ENCODE data around the gene ATP6V0E1.

Gene ATP6V0E1

DNA sequence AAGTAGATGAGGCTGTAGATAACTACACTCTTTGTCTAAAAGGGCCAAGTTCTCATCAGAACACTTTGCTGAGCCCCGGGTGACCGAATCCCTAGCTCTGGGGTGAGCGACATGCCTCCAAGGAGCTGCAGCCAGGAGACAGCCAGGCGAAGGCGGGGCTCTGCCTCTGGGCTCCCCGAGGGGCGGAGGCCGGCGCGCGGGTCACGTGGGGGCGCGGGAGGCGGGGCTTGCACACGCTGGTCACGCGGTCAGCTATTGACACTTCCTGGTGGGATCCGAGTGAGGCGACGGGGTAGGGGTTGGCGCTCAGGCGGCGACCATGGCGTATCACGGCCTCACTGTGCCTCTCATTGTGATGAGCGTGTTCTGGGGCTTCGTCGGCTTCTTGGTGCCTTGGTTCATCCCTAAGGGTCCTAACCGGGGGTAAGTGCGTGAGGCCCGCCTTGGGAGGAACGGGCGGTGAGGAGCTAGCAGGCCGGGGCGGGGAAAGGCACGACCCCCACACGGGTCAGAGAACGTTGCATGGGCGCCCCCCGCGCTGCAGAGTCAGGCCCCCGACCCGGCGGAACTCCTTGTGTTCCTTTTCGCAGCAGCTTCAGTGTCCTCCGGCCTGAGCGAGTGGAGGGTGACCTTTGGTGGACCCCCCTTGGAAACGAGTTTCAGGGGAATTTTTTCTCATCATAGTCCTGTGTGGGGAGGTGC lies at the start of gene ATP6V0E1:
ATP6V0E1 (plus strand) TSS at position 230 of the 702 bp plus-strand sequence; CDS start at position 320, 90 bp downstream.
- TF ChIP-seq GATA2 (IDR thresholded peaks at IDR 0.05; ENCODE audit: low read depth, low read length) = no peak

DNA sequence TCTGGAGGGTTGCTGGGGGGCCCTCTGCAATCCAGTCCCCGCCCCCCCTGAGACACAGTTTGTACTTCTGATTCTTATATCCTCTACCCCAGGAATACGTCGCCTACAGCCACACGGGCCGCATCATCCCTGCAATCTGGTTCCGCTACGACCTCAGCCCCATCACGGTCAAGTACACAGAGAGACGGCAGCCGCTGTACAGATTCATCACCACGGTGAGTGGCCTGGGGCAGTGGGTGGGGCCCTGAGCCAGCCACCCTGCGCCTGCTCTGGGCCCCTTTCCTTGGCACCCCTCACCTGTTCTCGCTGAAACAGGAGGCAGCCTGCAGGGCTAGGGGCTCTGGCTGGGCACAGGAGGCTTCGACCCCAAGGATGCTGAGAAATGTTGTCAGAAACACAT lies 48.5 kb upstream of the ATP6V0E1 start:
- no peak for TF ChIP-seq GATA2 (IDR thresholded peaks at IDR 0.05; ENCODE audit: low read depth, low read length)
- TF ChIP-seq GATA3 (IDR thresholded peaks at IDR 0.05; ENCODE audit: low read depth, low read length) = no peak

DNA sequence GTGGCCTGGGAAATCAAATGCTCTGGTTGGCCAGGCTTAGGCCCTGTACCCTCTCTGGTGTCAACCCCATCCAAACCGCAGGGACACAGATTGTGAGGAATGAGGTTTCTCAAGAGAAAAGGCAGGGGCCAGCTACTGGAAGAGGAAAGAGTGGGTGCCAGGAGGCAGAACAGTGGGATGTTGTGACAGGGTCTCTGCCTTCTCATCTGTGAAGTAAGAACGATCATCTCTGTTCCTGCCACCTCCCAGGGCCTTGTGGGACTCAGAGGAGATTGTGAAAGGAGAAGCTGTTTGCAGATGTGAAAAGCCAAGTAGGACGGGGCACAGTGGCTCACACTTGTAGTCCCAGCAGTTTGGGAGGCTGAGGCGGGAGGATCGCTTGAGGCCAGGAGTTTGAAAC lies 47.2 kb upstream of the ATP6V0E1 start:
- TF ChIP-seq GATA2 (IDR thresholded peaks at IDR 0.05; ENCODE audit: low read depth, low read length) (no peak), GATA3 (IDR thresholded peaks at IDR 0.05; ENCODE audit: low read depth, low read length) (no peak)

DNA sequence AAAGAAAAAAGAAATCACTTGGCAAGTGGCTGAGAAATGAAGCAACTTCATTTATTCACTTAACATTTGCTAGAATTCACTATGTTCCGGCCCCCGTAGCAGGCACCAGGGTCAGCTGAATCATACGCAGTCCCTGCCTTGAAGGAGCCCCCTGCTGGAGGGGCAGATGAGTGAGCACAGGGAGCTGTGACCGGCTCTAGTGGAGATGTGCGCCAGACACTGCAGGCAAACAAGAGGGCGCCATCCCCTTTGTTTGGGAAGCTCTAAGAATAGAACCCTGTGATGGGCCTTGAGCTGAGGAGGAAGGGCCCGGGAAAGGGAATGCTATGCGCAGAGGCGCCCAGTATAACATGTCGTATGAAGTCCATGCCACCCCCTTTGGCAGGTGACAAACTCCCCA lies 44.5 kb upstream of the ATP6V0E1 start:
- TF ChIP-seq GATA3 (IDR thresholded peaks at IDR 0.05; ENCODE audit: low read depth, low read length) = no peak
- TF ChIP-seq GATA2 (IDR thresholded peaks at IDR 0.05; ENCODE audit: low read depth, low read length) = no peak

DNA sequence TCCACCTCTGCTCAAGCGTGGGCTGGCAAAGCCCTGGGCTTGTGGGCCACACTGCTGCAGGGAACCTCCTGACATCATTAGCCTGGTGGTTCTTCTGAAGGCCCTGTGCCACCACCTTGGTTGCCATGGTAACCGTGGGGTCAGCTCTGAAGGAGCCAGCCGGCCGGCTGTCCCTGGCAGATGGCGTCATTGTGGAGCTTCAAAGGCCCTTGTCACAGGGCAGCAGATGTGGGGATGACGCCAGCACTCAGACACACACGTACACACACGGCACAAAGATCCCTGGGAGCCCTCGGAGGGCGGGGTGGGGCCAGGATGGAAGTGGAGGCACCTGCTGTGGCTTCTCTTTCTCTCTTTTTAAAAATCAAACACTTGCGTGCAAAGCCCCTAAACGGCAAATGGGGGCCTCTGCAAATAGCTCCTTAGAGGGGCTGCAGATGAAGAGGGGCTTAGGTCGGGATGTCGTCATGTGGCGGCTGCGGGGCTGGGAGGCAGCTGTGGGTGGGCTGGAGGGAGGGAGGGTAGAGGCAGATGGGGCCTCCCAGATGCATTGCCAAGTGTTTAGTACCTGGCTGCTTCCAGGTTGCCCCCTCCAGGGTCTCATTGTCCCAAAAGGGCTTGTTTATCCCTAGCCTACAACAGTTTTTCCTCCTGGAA lies 43.8 kb upstream of the ATP6V0E1 start:
- TF ChIP-seq GATA2 (IDR thresholded peaks at IDR 0.05; ENCODE audit: low read depth, low read length) (no peak), GATA3 (IDR thresholded peaks at IDR 0.05; ENCODE audit: low read depth, low read length) (no peak)

DNA sequence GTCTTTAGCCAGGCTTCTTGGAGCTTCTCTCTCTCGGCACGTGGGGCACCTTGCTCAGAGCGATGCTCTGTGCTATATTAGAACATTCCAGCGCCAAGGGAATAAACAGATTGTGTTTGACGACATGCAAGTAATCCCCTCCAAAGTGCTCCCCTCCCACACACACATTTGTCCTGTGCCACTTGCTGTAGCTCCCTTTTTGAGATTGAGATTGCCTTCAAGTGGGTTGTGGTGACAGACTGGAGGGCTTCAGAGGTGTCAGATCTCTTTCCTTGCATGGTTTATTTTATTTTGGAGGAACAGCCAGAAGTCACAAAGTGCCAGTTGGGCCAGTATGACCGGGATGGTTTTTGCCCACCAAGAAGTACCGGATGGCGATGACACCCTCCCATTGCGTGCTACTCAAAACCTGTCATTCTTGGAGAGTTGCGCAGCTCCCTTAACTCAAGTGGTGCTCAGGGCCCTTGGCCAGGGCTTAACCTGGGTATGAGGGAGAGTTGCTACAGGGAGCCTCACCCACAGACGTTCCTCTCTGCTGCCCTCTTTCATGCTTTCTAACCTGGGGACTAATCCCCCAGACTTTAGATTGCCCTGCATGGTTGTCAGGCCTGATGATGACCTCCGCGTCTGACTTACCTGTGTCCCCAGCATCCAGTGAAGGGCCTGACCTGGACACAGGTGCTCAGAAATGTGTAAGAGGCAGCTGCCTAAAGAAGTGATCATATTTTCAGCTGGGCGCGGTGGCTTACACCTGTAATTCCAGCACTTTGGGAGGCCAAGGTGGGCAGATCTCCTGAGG lies 43.1 kb upstream of the ATP6V0E1 start:
- TF ChIP-seq GATA2 (IDR thresholded peaks at IDR 0.05; ENCODE audit: low read depth, low read length) (no peak), GATA3 (IDR thresholded peaks at IDR 0.05; ENCODE audit: low read depth, low read length) (no peak)

DNA sequence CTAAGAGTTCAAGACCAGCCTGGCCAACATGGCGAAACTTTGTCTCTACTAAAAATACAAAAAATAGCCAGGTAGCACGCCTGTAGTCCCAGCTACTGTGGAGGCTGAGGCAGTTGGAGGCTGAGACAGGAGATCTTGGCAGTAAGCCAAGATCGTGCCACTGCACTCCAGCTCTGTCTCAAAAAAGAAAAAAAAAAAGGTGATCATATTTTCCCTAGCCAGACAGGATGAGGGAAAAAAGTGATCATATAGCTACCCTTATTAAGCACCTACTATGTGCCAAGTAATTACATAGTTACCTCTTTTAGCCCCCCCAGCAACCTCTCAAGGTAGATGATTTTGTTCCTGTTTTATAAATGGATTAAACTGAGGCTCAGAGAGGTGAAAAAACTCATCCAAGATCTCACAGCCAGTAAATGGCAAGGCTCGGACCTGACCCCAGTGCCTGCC lies 42.5 kb upstream of the ATP6V0E1 start:
- no peak for TF ChIP-seq GATA3 (IDR thresholded peaks at IDR 0.05; ENCODE audit: low read depth, low read length)
- no peak for TF ChIP-seq GATA2 (IDR thresholded peaks at IDR 0.05; ENCODE audit: low read depth, low read length)

DNA sequence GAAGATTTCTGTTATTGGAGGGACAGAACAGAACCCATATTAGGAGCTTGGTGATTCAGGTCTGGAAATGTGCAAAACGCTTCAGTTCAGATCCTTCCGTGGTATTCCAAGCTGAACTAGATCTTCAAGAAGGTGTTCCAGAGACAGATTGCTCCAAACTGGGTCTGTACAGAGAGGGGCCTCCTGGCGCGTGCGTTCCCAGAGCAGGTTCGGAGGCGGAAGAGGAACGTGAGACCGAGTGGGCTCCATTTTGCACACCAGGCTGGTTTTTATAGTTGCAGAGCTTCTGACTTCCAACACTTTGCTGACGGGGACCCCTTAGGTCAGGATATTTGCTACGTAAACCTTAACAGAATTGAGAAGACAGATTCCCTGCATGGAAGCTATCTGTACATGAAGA lies 41.0 kb upstream of the ATP6V0E1 start:
- TF ChIP-seq GATA3 (IDR thresholded peaks at IDR 0.05; ENCODE audit: low read depth, low read length) (no peak), GATA2 (IDR thresholded peaks at IDR 0.05; ENCODE audit: low read depth, low read length) (no peak)

DNA sequence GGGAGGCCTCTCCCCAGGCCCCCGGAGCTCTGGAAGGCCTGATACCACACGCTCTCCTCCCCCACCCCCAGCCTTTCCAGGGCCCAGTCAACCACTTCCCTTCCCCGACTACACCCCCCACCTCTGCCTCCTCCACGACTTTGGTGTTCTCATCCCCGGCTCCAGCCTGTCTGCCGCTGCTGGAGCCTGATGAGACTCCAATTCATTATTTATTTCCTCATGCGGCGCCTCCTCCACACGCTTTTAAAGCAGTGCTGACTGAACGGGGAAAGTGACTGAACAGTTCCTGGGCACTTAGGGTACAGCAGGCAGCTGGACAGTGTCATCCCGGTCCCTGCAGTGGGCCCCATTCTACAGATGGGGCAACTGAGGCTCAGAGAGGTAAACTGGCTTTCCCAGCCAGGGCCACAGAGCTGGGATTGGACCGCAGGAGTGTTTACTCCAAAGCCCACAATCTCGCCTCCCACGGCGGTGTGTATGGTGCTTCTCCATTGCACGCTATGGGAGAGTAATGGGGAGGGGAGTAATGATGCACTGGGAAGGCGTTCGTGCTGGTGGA lies 40.2 kb upstream of the ATP6V0E1 start:
- no peak for TF ChIP-seq GATA2 (IDR thresholded peaks at IDR 0.05; ENCODE audit: low read depth, low read length)
- no peak for TF ChIP-seq GATA3 (IDR thresholded peaks at IDR 0.05; ENCODE audit: low read depth, low read length)

DNA sequence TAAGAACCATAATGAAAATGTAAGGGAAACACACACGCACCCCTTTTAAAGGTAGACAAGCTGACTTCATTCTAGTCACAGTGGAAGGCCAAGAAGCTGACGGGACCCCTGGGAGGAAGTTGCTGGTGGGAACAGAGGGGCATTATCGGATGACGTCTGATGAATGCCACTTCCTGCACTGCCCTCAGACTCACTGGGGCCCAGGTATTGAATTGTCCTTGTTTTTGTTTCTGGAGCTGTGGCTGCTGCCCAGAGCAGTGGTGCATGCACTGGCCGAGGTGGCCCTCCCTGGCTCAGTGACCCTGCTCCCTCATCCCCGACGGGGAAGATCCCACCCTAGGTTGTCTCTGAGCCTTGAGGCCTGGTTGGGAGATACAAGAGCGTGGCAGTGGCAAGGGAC lies 39.7 kb upstream of the ATP6V0E1 start:
- no peak for TF ChIP-seq GATA2 (IDR thresholded peaks at IDR 0.05; ENCODE audit: low read depth, low read length)
- no peak for TF ChIP-seq GATA3 (IDR thresholded peaks at IDR 0.05; ENCODE audit: low read depth, low read length)

DNA sequence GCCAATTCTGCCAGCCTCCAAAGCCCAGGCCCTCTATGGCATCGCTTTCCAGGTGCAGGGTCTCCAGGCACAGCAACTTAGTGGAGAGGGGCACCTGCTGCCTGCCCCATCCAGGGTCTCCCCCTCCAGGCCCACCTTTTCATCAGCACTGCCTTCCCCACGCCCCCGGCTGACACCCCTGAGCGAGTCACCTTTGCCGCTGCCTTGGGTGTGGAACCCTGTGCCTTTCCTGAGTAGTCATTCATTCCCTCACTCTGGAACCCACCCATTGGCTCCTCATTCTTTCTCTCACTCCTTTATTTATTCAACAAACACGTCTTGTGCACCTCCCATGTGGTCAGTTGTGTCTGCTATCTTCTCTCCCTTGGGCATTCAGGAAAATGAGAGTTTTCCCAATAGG lies 38.8 kb upstream of the ATP6V0E1 start:
- TF ChIP-seq GATA2 (IDR thresholded peaks at IDR 0.05; ENCODE audit: low read depth, low read length) (no peak), GATA3 (IDR thresholded peaks at IDR 0.05; ENCODE audit: low read depth, low read length) (no peak)

DNA sequence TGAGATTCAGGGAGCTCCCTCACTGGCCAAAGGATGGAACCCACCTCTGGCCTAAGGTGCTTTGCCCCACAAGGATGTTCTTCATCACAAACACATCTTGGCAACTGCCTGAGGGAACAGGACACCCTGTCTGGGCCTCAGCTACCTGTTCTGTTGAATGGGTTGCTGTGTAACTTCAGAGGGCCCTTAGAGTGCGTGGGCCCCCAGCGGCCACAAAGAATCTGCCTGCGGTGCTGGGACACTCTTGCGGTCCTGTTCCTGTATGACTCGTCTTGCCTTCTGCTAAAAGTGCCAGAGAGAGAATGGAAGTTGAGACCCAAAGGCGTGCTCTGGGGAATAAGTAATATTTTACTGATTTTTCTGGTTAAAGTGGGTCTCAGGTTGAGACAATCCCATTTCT lies 38.4 kb upstream of the ATP6V0E1 start:
- TF ChIP-seq GATA2 (IDR thresholded peaks at IDR 0.05; ENCODE audit: low read depth, low read length) (no peak), GATA3 (IDR thresholded peaks at IDR 0.05; ENCODE audit: low read depth, low read length) (no peak)

DNA sequence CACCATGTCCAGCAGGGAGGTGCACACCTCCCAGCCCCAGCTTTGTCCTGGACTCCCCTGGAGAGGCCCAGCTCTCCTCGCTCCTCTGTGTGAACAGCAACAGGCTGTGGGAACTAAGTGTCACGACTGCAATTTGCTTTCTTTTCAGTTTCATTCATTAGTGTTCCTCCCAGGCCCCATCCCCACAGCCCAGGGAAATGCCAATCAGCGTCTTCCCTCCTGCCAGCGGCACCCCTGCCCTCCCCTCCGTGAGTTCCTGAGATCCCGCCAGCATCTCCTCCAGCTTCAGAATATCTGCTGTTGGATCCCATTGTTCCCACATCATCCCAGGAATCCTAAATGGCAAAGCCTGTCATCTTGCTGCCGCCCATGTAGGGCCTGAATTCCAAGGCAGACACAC lies 37.4 kb upstream of the ATP6V0E1 start:
- TF ChIP-seq GATA3 (IDR thresholded peaks at IDR 0.05; ENCODE audit: low read depth, low read length) (no peak), GATA2 (IDR thresholded peaks at IDR 0.05; ENCODE audit: low read depth, low read length) (no peak)

DNA sequence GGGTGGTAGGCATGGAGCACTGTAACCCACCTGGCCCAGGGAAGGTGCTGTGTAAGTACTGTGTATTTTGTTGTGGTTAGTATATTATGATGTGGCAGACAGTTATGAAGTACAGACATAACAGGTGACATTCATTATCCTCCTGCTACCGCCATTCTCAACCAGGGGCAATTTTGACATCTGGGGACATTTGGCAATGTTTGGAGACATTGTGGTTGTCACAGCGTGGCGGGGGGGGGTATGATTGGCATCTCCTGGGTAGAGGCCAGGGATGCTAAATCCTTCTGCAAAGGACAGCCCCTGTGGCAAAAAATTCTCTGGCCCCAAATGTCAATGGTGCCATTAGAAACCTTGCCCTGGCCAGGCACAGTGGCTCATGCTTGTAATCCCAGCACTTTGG lies 34.1 kb upstream of the ATP6V0E1 start:
- TF ChIP-seq GATA2 (IDR thresholded peaks at IDR 0.05; ENCODE audit: low read depth, low read length) (no peak), GATA3 (IDR thresholded peaks at IDR 0.05; ENCODE audit: low read depth, low read length) (no peak)
